Fibroblast of mammary gland (primary cell): ENCODE results near the gene ZFYVE27.

Experiments
- DNase-seq: peaks from one replicate; pipeline ENCODE4 v3.0.0-alpha.2; 2010; ENCODE audit warnings: low read depth
- H3K4me3 ChIP-seq: 2 replicates; pipeline ENCODE4 v1.5.1; 2011; ENCODE audit warnings: low read depth, mild to moderate bottlenecking, low read length, moderate library complexity; ENCODE audit not compliant: control insufficient read depth
- CTCF ChIP-seq: conservative IDR thresholded peaks from 2 replicates; pipeline ENCODE4 v1.5.1; 2011; ENCODE audit warnings: low read depth, low read length, inconsistent platforms; ENCODE audit not compliant: control insufficient read depth, insufficient read depth

Gene ZFYVE27

GRCh38 chr10:97774811-97775294 lies 37.9 kb downstream of the ZFYVE27 start:
- TF ChIP-seq CTCF: no peak
- DNase-seq: no peak
- H3K4me3 ChIP-seq: no peak overlapping the region

- no peak for DNase-seq
- no peak for TF ChIP-seq CTCF
- H3K4me3 ChIP-seq: no peak overlapping the region
Observed at GRCh38 chr10:97777143-97777542, 40.2 kb downstream of the ZFYVE27 start.

GRCh38 chr10:97778452-97779302 lies 41.7 kb downstream of the ZFYVE27 start:
- no peak for TF ChIP-seq CTCF
- H3K4me3 ChIP-seq: no peak overlapping the region
- DNase-seq: no peak

GRCh38 chr10:97779492-97779891 lies 42.6 kb downstream of the ZFYVE27 start:
- no peak for TF ChIP-seq CTCF
- no peak overlapping the region for H3K4me3 ChIP-seq
- DNase-seq: no peak

GRCh38 chr10:97779975-97780374 lies 43.0 kb downstream of the ZFYVE27 start:
- DNase-seq: no peak
- TF ChIP-seq CTCF: no peak
- H3K4me3 ChIP-seq: no peak overlapping the region

- no peak overlapping the region for H3K4me3 ChIP-seq
- TF ChIP-seq CTCF: no peak
- no peak for DNase-seq
Observed at GRCh38 chr10:97780841-97781617, 44.1 kb downstream of the ZFYVE27 start.
